ENCODE measurements around the gene PTPRN2.
"Not testable (repeated sequence)": the region's sequence is repeated elsewhere in the genome, so short reads cannot be mapped to it uniquely, and the experiment has no call there.

PTPRN2 gene

DNA sequence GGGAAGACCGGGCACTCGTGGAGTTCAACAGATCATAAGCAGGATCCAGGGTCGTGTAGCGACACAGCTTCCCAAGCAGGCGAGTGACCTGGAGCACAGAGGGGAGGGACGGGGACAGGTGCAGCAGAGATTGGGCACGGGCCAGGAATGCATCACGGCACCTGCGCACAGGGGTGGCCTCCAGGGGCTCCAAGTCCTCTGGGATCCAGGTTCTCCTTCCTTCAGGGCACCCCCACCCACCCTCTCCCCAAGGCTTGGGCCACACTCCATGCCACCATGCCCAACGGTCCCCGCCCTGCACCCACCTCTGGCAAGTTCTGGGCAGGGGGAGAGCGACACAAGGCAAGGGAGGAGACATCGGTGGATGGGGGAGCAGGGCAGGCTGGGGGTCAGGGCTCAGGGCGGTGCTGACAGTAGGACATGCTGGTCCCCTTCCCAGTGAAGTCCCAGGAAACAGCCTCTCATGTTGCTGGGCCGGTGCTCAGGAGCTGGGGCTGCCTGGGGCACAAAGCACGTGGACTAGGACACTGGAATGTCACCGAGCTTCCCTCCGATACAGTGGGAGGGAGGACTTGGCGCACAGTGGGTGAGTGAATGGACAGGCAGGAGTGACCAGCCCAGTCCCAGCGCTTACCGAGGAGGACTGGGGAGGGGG, 597.3 kb downstream of the PTPRN2 start:
- H3K4me3 ChIP-seq (ENCODE audit: low read length) = no peak overlapping the region
- H3K4me1 ChIP-seq (ENCODE audit: control insufficient read depth, insufficient read depth, low read length) = peaks cover 11% of the 10 kb centered on the region
- no peaks in the 10 kb centered on the region for H3K36me3 ChIP-seq (ENCODE audit: control insufficient read depth, insufficient read depth, low read length)
- H3K27me3 ChIP-seq (ENCODE audit: control insufficient read depth, insufficient read depth, low read length) = no peaks in the 10 kb centered on the region
- no peaks in the 10 kb centered on the region for H3K9me3 ChIP-seq (ENCODE audit: control insufficient read depth, low read length)
- no peak overlapping the region for H3K9ac ChIP-seq (ENCODE audit: low read length)

DNA sequence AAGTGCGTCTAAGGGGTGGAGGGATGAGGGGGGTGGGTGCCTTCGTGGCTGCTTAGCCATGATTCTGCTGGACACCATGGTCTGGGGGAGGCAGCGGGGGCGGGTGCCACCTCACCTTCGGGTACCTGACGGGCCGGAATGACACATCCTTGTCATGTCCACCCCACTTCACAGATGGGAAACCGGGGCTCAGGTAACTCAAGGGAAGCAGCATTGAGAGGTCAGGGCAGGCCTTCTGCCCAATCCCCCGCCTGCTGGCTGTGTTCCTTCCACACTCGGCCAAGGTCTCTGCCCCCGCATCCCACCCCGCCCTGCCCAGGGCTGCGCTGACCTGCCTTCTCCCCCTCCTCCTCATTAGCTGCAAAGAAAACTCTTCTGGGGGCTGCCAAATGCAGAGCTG, 598.0 kb downstream of the PTPRN2 start:
- H3K36me3 ChIP-seq (ENCODE audit: control insufficient read depth, insufficient read depth, low read length) = no peaks in the 10 kb centered on the region
- H3K27me3 ChIP-seq (ENCODE audit: control insufficient read depth, insufficient read depth, low read length) = no peaks in the 10 kb centered on the region
- no peak overlapping the region for H3K4me3 ChIP-seq (ENCODE audit: low read length)
- no peaks in the 10 kb centered on the region for H3K9me3 ChIP-seq (ENCODE audit: control insufficient read depth, low read length)
- no peak overlapping the region for H3K9ac ChIP-seq (ENCODE audit: low read length)
- peaks cover 11% of the 10 kb centered on the region for H3K4me1 ChIP-seq (ENCODE audit: control insufficient read depth, insufficient read depth, low read length)

DNA sequence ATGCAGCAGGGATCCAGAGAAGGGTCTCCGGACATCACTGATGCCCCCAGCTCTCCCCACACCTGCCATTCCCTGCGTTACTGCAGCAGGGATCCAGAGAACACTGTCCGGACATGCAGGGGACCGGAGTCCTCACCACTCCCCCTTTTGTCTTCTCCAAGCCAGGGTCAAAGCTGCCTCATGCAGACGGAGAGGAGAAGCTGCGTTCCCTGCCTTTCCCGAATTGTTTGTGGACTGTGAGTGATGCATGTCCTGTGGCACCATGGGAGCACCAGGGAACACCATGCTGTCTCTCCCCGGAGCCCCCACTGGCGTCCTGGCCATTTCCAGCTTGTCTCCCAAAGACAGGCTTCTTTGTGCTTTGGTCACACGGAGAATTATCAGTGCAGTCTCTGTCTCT, 599.7 kb downstream of the PTPRN2 start:
- Histone ChIP-seq H3K4me3 (ENCODE audit: low read length) (no peak overlapping the region), H3K36me3 (ENCODE audit: control insufficient read depth, insufficient read depth, low read length) (no peaks in the 10 kb centered on the region), H3K9ac (ENCODE audit: low read length) (no peak overlapping the region), H3K9me3 (ENCODE audit: control insufficient read depth, low read length) (no peaks in the 10 kb centered on the region), H3K27me3 (ENCODE audit: control insufficient read depth, insufficient read depth, low read length) (no peaks in the 10 kb centered on the region), H3K4me1 (ENCODE audit: control insufficient read depth, insufficient read depth, low read length) (peaks cover 11% of the 10 kb centered on the region)

DNA sequence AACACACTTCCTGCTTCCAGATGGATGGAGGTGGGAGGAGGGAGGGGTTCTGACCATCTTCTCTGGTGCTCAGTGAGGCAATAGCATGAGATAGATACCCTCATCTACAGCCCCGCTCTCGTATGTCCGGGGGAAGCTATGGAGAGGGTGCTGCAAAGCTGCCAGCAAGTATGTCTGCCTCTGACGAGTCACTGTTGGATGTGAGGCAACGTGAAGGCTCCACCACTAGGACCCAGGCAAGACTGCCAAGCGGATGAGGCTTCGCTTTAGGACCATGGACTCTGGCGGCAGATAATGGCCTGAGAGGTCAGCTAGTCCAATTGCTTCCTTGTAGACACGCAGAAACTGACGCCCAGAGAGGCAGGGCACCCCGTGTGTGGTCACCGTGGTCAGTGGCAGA, 601.6 kb downstream of the PTPRN2 start:
- Histone ChIP-seq H3K9ac (ENCODE audit: low read length) (no peak overlapping the region), H3K9me3 (ENCODE audit: control insufficient read depth, low read length) (no peaks in the 10 kb centered on the region), H3K4me1 (ENCODE audit: control insufficient read depth, insufficient read depth, low read length) (peaks cover 2% of the 10 kb centered on the region), H3K4me3 (ENCODE audit: low read length) (no peak overlapping the region), H3K27me3 (ENCODE audit: control insufficient read depth, insufficient read depth, low read length) (no peaks in the 10 kb centered on the region), H3K36me3 (ENCODE audit: control insufficient read depth, insufficient read depth, low read length) (no peaks in the 10 kb centered on the region)

DNA sequence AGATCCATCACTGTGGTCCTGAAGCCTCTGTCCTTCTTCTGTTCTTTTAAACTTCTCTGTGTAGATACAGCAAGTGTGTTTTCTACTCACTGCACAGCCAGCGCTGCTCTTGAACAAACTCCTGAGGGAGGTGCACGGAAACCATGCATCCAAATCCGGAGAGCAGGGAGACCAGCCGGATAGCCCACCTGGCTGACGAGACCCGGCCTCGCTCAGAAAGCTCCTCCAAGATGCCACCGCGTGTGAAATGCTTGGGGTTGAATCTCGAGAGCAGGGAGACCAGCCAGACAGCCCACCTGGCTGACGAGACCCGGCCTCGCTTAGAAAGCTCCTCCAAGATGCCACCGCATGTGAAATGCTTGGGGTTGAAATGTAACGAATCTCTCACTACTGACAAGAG, 602.0 kb downstream of the PTPRN2 start:
- H3K9ac ChIP-seq (ENCODE audit: low read length) = no peak overlapping the region
- no peak overlapping the region for H3K4me3 ChIP-seq (ENCODE audit: low read length)
- H3K36me3 ChIP-seq (ENCODE audit: control insufficient read depth, insufficient read depth, low read length) = no peaks in the 10 kb centered on the region
- no peaks in the 10 kb centered on the region for H3K9me3 ChIP-seq (ENCODE audit: control insufficient read depth, low read length)
- H3K27me3 ChIP-seq (ENCODE audit: control insufficient read depth, insufficient read depth, low read length) = no peaks in the 10 kb centered on the region
- H3K4me1 ChIP-seq (ENCODE audit: control insufficient read depth, insufficient read depth, low read length) = no peaks in the 10 kb centered on the region

DNA sequence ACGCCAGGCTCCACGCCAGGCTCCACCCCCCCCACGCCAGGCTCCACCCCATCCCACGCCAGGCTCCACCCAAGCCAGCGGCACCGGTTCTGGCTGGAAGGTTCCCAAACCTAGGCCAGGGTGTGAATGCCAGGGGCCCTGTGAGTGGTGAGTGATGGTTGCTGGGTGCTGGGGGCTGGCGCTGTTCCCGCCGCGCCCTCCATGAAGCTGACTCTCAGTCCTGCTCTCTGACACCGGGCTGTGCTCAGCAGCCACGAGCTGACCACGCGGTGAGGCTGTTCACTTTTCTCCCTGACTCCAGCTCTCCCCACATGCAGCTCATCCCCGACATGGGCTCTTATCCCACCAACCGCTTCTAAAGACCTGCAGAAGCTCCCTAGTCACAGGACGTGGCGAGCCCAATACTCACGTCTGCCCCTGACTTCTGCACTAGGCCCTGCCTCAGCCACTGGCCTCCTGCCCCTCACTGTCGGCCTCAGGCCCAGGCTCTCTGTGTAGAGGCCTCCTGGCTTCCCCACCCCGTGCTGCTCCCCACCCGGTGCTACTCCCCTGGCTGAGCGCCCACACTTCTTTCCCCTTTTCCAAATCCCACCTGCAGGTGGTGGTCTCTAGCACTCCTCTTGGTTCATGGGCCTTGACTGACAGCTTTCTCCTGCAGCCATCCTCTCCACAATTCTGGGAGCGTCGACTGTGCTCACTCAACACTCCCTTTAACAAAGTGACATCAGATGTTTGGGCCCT, 603.0 kb downstream of the PTPRN2 start:
- no peaks in the 10 kb centered on the region for H3K36me3 ChIP-seq (ENCODE audit: control insufficient read depth, insufficient read depth, low read length)
- H3K27me3 ChIP-seq (ENCODE audit: control insufficient read depth, insufficient read depth, low read length) = no peaks in the 10 kb centered on the region
- H3K4me1 ChIP-seq (ENCODE audit: control insufficient read depth, insufficient read depth, low read length) = no peaks in the 10 kb centered on the region
- H3K4me3 ChIP-seq (ENCODE audit: low read length) = no peak overlapping the region
- no peak overlapping the region for H3K9ac ChIP-seq (ENCODE audit: low read length)
- no peaks in the 10 kb centered on the region for H3K9me3 ChIP-seq (ENCODE audit: control insufficient read depth, low read length)

DNA sequence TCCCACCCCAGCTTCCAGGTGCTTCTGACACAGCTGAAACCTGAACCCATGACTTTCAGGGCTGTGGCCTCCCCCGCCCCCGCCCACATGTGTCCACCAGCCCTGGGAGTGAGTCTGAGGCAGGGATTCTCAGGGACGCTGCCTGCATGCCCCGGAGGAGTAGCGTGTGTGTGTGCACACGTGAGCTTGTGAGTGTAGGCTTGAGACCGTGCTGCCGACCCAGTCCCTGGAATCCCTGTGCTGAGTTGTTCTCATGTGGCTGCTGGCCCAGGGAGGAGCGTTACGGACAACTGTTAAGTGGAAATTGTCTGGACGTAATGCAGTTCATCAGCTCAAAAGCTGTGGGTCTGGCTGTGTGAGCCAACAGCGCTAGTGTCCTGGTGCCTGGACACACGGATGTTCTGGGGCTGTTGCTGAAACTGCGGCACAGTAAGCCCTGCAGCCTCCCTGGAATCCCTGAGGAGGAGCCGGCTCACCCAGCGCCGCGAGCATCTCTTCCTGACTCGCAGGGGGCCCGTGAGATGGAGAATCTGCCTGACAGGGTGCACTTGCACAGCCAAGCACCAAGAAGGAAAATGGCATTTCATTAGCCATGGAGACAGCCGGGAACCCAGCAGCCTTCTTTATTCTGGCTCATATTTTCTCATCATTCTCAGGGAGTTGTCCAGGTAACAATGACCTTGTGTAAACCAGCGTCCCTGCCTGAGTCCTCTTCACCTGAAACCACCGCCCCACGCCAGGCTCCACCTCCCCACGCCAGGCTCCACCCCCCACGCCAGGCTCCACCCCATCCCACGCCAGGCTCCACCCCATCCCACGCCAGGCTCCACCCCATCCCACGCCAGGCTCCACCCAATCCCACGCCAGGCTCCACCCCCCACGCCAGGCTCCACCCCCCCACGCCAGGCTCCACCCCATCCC, 603.9 kb downstream of the PTPRN2 start:
- Histone ChIP-seq H3K4me1 (ENCODE audit: control insufficient read depth, insufficient read depth, low read length) (no peaks in the 10 kb centered on the region), H3K9ac (ENCODE audit: low read length) (no peak overlapping the region), H3K9me3 (ENCODE audit: control insufficient read depth, low read length) (no peaks in the 10 kb centered on the region), H3K27me3 (ENCODE audit: control insufficient read depth, insufficient read depth, low read length) (no peaks in the 10 kb centered on the region), H3K4me3 (ENCODE audit: low read length) (no peak overlapping the region), H3K36me3 (ENCODE audit: control insufficient read depth, insufficient read depth, low read length) (no peaks in the 10 kb centered on the region)

DNA sequence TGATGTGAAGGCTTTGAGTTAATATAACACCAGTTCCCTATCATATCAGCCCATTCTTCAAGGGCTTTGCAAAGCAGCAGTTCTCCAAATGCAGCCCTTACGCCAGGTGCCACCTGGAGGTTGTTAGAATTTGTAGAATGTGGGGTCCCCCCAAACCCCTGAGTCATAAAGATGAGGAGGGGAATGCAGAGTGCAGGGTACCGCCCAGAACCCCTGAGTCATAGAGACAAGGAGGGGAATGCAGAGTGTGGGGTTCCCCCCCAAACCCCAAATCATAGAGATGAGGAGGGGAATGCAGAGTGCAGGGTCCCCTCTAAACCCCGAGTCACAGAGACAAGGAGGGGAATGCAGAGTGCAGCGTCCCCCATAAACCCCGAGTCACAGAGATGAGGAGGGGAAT, 605.8 kb downstream of the PTPRN2 start:
- Histone ChIP-seq H3K36me3 (ENCODE audit: control insufficient read depth, insufficient read depth, low read length) (no peaks in the 10 kb centered on the region), H3K9me3 (ENCODE audit: control insufficient read depth, low read length) (no peaks in the 10 kb centered on the region), H3K4me3 (ENCODE audit: low read length) (no peak overlapping the region), H3K4me1 (ENCODE audit: control insufficient read depth, insufficient read depth, low read length) (no peaks in the 10 kb centered on the region), H3K27me3 (ENCODE audit: control insufficient read depth, insufficient read depth, low read length) (no peaks in the 10 kb centered on the region), H3K9ac (ENCODE audit: low read length) (no peak overlapping the region)

DNA sequence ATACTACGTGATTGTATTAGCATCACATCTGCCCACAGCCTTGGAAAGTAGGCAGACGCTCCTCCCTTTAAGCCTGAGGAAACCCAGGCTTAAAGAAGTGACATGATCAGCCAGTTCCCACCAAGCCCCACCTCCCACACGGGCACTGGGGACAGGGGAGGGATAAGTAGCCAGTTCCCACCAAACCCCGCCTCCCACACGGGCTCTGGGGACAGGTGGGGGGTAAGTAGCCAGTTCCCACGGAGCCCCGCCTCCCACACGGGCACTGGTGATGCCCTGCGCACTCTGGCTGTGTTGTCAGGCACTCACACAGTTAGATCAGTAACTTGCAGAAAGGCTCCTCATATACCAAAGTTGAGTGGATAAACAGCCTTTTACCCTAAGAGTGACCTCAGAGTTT, 606.8 kb downstream of the PTPRN2 start:
- Histone ChIP-seq H3K4me1 (ENCODE audit: control insufficient read depth, insufficient read depth, low read length) (no peaks in the 10 kb centered on the region), H3K36me3 (ENCODE audit: control insufficient read depth, insufficient read depth, low read length) (no peaks in the 10 kb centered on the region), H3K9ac (ENCODE audit: low read length) (no peak overlapping the region), H3K27me3 (ENCODE audit: control insufficient read depth, insufficient read depth, low read length) (no peaks in the 10 kb centered on the region), H3K4me3 (ENCODE audit: low read length) (no peak overlapping the region), H3K9me3 (ENCODE audit: control insufficient read depth, low read length) (no peaks in the 10 kb centered on the region)

DNA sequence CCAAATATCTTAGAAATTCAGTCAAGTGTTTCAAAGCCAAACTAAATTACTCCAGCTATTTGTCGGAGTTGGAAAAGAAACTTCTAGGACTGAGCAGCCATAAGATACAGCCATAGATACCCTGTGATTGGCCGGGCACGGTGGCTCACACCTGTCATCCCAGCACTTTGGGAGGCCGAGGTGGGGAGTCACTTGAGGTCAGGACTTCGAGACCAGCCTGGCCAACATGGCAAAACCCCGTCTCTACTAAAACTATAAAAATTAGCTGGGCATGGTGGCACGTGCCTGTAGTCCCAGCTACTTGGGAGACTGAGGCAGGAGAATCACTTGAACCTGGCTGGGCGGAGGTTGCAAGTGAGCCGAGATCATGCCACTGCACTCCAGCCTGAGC, 607.3 kb downstream of the PTPRN2 start:
- H3K9ac ChIP-seq (ENCODE audit: low read length); H3K4me1 ChIP-seq (ENCODE audit: control insufficient read depth, insufficient read depth, low read length); H3K4me3 ChIP-seq (ENCODE audit: low read length); H3K27me3 ChIP-seq (ENCODE audit: control insufficient read depth, insufficient read depth, low read length); H3K9me3 ChIP-seq (ENCODE audit: control insufficient read depth, low read length); H3K36me3 ChIP-seq (ENCODE audit: control insufficient read depth, insufficient read depth, low read length): not testable (repeated sequence)

DNA sequence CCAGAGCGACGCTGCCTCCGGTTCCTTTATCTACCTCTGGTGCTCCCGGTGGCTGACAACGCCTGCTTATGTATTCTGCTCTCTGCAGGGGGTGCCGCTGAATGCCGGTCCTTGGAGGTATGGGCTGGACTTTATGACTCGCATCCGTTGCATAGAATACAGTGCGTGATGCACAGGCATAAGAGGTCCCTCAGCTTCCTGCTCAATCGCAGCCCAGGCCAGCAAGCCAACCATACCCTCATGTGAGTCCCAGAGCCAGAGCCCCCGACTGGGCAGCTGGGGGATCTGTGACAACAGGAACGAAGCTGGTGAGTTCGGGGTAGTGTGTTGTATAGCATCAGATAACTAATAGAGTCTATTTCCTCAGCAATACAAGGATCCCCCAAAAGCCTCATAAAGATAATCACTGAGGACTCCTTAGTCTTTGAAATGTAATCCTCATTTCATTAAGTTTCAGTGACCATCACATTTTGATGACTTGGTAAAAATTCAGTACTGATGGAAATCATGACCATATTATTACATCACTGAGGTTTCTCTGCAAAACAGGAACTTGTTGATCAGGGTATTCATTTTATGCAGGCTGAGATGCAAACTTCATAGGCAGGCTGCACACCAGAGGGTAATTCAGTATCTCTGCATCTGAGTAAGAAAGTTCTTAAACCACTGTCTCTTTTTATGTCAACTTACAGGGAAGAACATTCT, 607.8 kb downstream of the PTPRN2 start:
- Histone ChIP-seq H3K4me1 (ENCODE audit: control insufficient read depth, insufficient read depth, low read length) (no peaks in the 10 kb centered on the region), H3K4me3 (ENCODE audit: low read length) (no peak overlapping the region), H3K27me3 (ENCODE audit: control insufficient read depth, insufficient read depth, low read length) (no peaks in the 10 kb centered on the region), H3K9me3 (ENCODE audit: control insufficient read depth, low read length) (no peaks in the 10 kb centered on the region), H3K9ac (ENCODE audit: low read length) (no peak overlapping the region), H3K36me3 (ENCODE audit: control insufficient read depth, insufficient read depth, low read length) (no peaks in the 10 kb centered on the region)

All from mucosa of stomach (tissue), 1 donor.